K562 (cell line): ENCODE data around the gene WDR31. TPM values are rescaled to one million over a fixed set of nuclear protein-coding genes. Genes with fewer than 3 reads are reported as not detected.

Source experiments
- BRD4 ChIP-seq: fragments of 200-600 bp; sonication (generic); IDR thresholded peaks from 2 replicates; pipeline ENCODE4 v1.6.1; 2017; ENCODE audit warnings: inconsistent platforms
- BRD9 ChIP-seq: fragments of 450-650 bp; IDR thresholded peaks from 2 replicates; pipeline ENCODE4 v1.6.1; 2018; ENCODE audit warnings: low read depth; ENCODE audit not compliant: partially characterized antibody
- CBX3 ChIP-seq, 2 experiments: IDR thresholded peaks; 1 replicate in 1 of 2; 2 replicates in 1 of 2; pipeline ENCODE4 v1.6.1; 2012; ENCODE audit warnings: inconsistent platforms in 2 of 2, low read length in 2 of 2, borderline replicate concordance in 1 of 2, control low read depth in 1 of 2
- CCAR2 ChIP-seq: fragments of 200-400 bp; formaldehyde crosslinking; IDR thresholded peaks from 2 replicates; pipeline ENCODE4 v1.6.1; 2017; ENCODE audit warnings: mild to moderate bottlenecking, low read depth, low read length
- GABPA ChIP-seq: fragments of 200-800 bp; sonication (Bioruptor generic); conservative IDR thresholded peaks from 2 replicates; pipeline ENCODE4 v1.6.1; 2016; ENCODE audit warnings: low read depth, missing genetic modification characterization, missing compliant biosample characterization
- IFI16 ChIP-seq: fragments of 250-450 bp; sonication (Bioruptor Pico); IDR thresholded peaks from 2 replicates; pipeline ENCODE4 v2.1.2; 2022; ENCODE audit warnings: mild to moderate bottlenecking, inconsistent platforms
- ILK ChIP-seq: fragments of 450-650 bp; IDR thresholded peaks from 2 replicates; pipeline ENCODE4 v1.6.1; 2016; ENCODE audit warnings: missing genetic modification characterization, low read depth, mild to moderate bottlenecking, missing compliant biosample characterization, moderate library complexity, borderline replicate concordance
- MAFG ChIP-seq: fragments of 450-650 bp; conservative IDR thresholded peaks from 2 replicates; pipeline ENCODE4 v1.6.1; 2016; ENCODE audit warnings: missing genetic modification characterization, missing compliant biosample characterization
- NFIC ChIP-seq: fragments of 450-650 bp; IDR thresholded peaks from 2 replicates; pipeline ENCODE4 v1.6.1; 2017; ENCODE audit warnings: mild to moderate bottlenecking, inconsistent platforms
- PHF20 ChIP-seq: fragments of 450-650 bp; IDR thresholded peaks from 2 replicates; pipeline ENCODE4 v1.6.1; 2018; ENCODE audit not compliant: partially characterized antibody
- POLR2B ChIP-seq: fragments of 450-650 bp; IDR thresholded peaks from 2 replicates; pipeline ENCODE4 v1.6.1; 2018; ENCODE audit warnings: low read depth; ENCODE audit not compliant: partially characterized antibody
- PRMT5 ChIP-seq: sonication (generic); formaldehyde crosslinking; IDR thresholded peaks from 2 replicates; pipeline ENCODE4 v1.5.0; 2020; ENCODE audit warnings: missing genetic modification reagents
- RAD21 ChIP-seq, 2 experiments: fragments of 250-450 bp in 1 of 2; fragments of 450-650 bp in 1 of 2; sonication (Bioruptor Pico) in 1 of 2; formaldehyde crosslinking in 1 of 2; IDR thresholded peaks in 1 of 2; conservative IDR thresholded peaks in 1 of 2; 2 replicates each; pipeline versions ENCODE4 v1.4.0 to v1.8.0; 2020 to 2022; ENCODE audit warnings: mild to moderate bottlenecking in 2 of 2, moderate library complexity in 1 of 2
- RBFOX2 ChIP-seq: fragments of 200-400 bp; formaldehyde crosslinking; IDR thresholded peaks from 2 replicates; pipeline ENCODE4 v1.6.1; 2017; ENCODE audit warnings: low read depth, mild to moderate bottlenecking, low read length, moderate library complexity
- SMARCA4 ChIP-seq: fragments of 450-650 bp; IDR thresholded peaks from 2 replicates; pipeline ENCODE4 v1.6.1; 2016
- SMARCA5 ChIP-seq: fragments of 450-650 bp; IDR thresholded peaks from 2 replicates; pipeline ENCODE4 v1.6.1; 2016
- TAF15 ChIP-seq: fragments of 200-400 bp; formaldehyde crosslinking; IDR thresholded peaks from 2 replicates; pipeline ENCODE4 v1.6.1; 2017; ENCODE audit warnings: mild to moderate bottlenecking, low read depth, low read length, moderate library complexity
- YY1 ChIP-seq, 3 experiments: IDR thresholded peaks; 2 replicates each; pipeline ENCODE4 v1.6.1; 2011; ENCODE audit warnings: low read length in 2 of 3, mild to moderate bottlenecking in 2 of 3, moderate library complexity in 2 of 3, borderline replicate concordance in 1 of 3, control low read depth in 1 of 3, low read depth in 1 of 3; ENCODE audit not compliant: insufficient read depth in 3 of 3, insufficient replicate concordance in 2 of 3, control insufficient read depth in 1 of 3, insufficient read length in 1 of 3; ENCODE audit errors: extremely low read depth in 1 of 3
- ZBED1 ChIP-seq: IDR thresholded peaks from 2 replicates; pipeline ENCODE4 v1.6.1; 2014
- ZNF133 ChIP-seq: fragments of 250-450 bp; sonication (Bioruptor Pico); IDR thresholded peaks from 2 replicates; pipeline ENCODE4 v1.4.0; 2020; ENCODE audit warnings: mild to moderate bottlenecking
- ZZZ3 ChIP-seq: fragments of 450-650 bp; IDR thresholded peaks from 2 replicates; pipeline ENCODE4 v1.6.1; 2016; ENCODE audit warnings: antibody characterized with exemption, mild to moderate bottlenecking, moderate library complexity
- polyA plus RNA-seq, 8 experiments: library from polyadenylated mRNA; depleted of rRNA in 4 of 8; stranded (reverse) in 5 of 8; unstranded in 3 of 8; fragments of >200 nt; fragmentation: Nextera tagmentation in 2 of 8; fragmentation: Illumina TruSeq in 1 of 8; extraction: Ambion mirVana in 2 of 8; extraction: Trizol in 1 of 8; gene quantifications; 2 replicates each; pipeline versions ENCODE4 v1.2.1 to v1.2.3, GENCODE V29; 2011 to 2014; ENCODE audit warnings: inconsistent platforms in 1 of 8, missing spikeins in 1 of 8
- total RNA-seq, 7 experiments: library from RNA; depleted of rRNA in 6 of 7; stranded (reverse); fragments of >200 nt in 6 of 7; fragmentation: Illumina TruSeq in 2 of 7; extraction: Trizol in 2 of 7; gene quantifications; 2 replicates each; pipeline versions ENCODE4 v1.2.1 to v1.2.3, GENCODE V29; 2011 to 2021; ENCODE audit warnings: low replicate concordance in 1 of 7
- TF ChIP-seq, protein P1 (sequence below): sonication (generic); formaldehyde crosslinking; IDR thresholded peaks from 2 replicates; pipeline ENCODE4 v1.8.0; 2022; ENCODE audit warnings: mild to moderate bottlenecking, low read depth, missing genetic modification reagents
- TF ChIP-seq, protein P2 (sequence below): fragments of 250-450 bp; sonication (Bioruptor Pico); IDR thresholded peaks from 2 replicates; pipeline ENCODE4 v1.8.0; 2021; ENCODE audit warnings: mild to moderate bottlenecking, moderate library complexity
- TF ChIP-seq, protein P3 (sequence below): fragments of 250-450 bp; sonication (Bioruptor Pico); IDR thresholded peaks from 2 replicates; pipeline ENCODE4 v1.9.0; 2021; ENCODE audit warnings: mild to moderate bottlenecking
- TF ChIP-seq, protein P4 (sequence below): IDR thresholded peaks from 2 replicates; pipeline ENCODE4 v1.6.1; 2012; ENCODE audit warnings: low read depth, low read length, improper control_type of control experiment, borderline replicate concordance

The WDR31 gene
- total and polyA plus RNA-seq, 9 of the 15 experiments (the other 6 are each of a cell fraction or from before 2014, with no cell fraction given), result 0.35 to 1.8 (median 0.95) TPM

DNA sequence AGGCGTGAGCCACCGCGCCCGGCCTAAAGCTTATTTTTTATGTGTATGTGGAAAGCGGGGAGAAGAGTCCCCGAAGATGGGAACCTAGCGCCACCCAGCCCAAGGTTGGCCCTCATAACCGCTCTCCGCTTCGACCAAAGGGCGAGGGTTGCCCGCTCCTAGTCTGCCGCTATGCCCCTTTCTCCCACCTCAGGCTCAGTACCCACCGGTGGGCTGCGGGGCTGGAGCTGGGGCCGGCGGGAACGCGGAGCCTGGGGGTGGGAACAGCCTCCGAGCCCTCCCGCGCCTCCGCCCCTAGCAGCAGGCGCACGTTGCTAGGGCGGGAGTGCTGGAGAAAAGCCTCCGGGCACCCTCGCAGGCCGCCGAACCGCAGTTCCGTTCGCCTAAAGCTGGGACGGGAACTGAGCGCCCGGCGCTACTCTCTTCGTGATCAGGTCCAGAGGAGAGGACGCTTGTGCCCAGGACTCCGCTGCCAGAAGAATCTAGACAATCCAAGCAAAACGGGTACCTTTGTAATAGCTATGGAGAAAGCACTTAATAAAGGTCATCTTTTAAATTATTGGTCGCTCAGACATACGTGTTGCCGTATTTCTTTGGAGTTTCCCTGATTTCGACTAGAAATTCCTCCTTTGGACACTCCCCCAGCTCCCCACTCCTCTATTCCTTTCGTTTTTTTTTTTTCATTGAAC, at the start of gene WDR31 (continued):
- TF ChIP-seq, protein P1, sequence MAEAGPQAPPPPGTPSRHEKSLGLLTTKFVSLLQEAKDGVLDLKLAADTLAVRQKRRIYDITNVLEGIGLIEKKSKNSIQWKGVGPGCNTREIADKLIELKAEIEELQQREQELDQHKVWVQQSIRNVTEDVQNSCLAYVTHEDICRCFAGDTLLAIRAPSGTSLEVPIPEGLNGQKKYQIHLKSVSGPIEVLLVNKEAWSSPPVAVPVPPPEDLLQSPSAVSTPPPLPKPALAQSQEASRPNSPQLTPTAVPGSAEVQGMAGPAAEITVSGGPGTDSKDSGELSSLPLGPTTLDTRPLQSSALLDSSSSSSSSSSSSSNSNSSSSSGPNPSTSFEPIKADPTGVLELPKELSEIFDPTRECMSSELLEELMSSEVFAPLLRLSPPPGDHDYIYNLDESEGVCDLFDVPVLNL (CRISPR knock-in tag), result 0 out of 2 replicates have a peak, but pooled peaks have one; percentile 41
- TF ChIP-seq CCAR2 (no peak), SMARCA5 (no peak), IFI16 (CRISPR knock-in tag) (no peak), BRD9 (no peak), TAF15 (no peak), POLR2B (peak; percentile 71), ZZZ3 (no peak), PRMT5 (CRISPR knock-in tag) (no peak), RBFOX2 (peak; percentile 87), CBX3 (IDR thresholded peaks at IDR 0.05; ENCODE audit: borderline replicate concordance in 1 of 2, low read length in 2 of 2) (peak in 1 of 2 experiments; percentile 95; a peak in 2 of 3 replicates), ILK (tag) (no peak), YY1 (IDR thresholded peaks at IDR 0.05; ENCODE audit: borderline replicate concordance in 1 of 3, control insufficient read depth in 1 of 3, extremely low read depth in 1 of 3, insufficient read depth in 3 of 3, insufficient read length in 1 of 3, insufficient replicate concordance in 2 of 3, low read depth in 1 of 3, low read length in 2 of 3) (peak in 2 of 3 experiments; percentile 65 to 76), RAD21 (CRISPR knock-in tag; conservative IDR thresholded peaks at IDR 0.05 in 1 of 2, IDR thresholded peaks at IDR 0.05 in 1 of 2) (no peak), SMARCA4 (peak; percentile 49; the same call in 1 of the 2 replicates), GABPA (tag) (peak; percentile 92), NFIC (peak; percentile 68), ZBED1 (peak; percentile 77; the same call in 1 of the 2 replicates), PHF20 (peak; percentile 87), BRD4 (no peak), ZNF133 (CRISPR knock-in tag) (no peak), MAFG (tag) (no peak)
- TF ChIP-seq, protein P2, sequence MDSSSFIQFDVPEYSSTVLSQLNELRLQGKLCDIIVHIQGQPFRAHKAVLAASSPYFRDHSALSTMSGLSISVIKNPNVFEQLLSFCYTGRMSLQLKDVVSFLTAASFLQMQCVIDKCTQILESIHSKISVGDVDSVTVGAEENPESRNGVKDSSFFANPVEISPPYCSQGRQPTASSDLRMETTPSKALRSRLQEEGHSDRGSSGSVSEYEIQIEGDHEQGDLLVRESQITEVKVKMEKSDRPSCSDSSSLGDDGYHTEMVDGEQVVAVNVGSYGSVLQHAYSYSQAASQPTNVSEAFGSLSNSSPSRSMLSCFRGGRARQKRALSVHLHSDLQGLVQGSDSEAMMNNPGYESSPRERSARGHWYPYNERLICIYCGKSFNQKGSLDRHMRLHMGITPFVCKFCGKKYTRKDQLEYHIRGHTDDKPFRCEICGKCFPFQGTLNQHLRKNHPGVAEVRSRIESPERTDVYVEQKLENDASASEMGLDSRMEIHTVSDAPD (CRISPR knock-in tag), result no peak
- TF ChIP-seq, protein P3, sequence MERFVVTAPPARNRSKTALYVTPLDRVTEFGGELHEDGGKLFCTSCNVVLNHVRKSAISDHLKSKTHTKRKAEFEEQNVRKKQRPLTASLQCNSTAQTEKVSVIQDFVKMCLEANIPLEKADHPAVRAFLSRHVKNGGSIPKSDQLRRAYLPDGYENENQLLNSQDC (CRISPR knock-in tag), result peak; percentile 64; the same call in 1 of the 2 replicates
- TF ChIP-seq, protein P4, sequence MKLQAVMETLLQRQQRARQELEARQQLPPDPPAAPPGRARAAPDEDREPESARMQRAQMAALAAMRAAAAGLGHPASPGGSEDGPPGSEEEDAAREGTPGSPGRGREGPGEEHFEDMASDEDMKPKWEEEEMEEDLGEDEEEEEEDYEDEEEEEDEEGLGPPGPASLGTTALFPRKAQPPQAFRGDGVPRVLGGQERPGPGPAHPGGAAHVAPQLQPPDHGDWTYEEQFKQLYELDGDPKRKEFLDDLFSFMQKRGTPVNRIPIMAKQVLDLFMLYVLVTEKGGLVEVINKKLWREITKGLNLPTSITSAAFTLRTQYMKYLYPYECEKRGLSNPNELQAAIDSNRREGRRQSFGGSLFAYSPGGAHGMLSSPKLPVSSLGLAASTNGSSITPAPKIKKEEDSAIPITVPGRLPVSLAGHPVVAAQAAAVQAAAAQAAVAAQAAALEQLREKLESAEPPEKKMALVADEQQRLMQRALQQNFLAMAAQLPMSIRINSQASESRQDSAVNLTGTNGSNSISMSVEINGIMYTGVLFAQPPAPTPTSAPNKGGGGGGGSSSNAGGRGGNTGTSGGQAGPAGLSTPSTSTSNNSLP, result no peak
